GM12875 (cell line): ENCODE data around the gene GPC5.

Experiments used
- H3K4me3 ChIP-seq: one replicate; pipeline ENCODE4 v1.5.1; 2011; ENCODE audit warnings: low read depth, low read length, control low read depth
- CTCF ChIP-seq: IDR thresholded peaks from 2 replicates; pipeline ENCODE4 v1.5.1; 2011; ENCODE audit warnings: low read depth, mild to moderate bottlenecking, control low read depth, inconsistent platforms, low read length, moderate library complexity, borderline replicate concordance; ENCODE audit not compliant: insufficient read depth

GPC5 gene

GRCh38 chr13:91802957-91803356 is 404.5 kb downstream of the GPC5 start:
- H3K4me3 ChIP-seq, result no peak overlapping the region
- TF ChIP-seq CTCF, result no peak

DNA sequence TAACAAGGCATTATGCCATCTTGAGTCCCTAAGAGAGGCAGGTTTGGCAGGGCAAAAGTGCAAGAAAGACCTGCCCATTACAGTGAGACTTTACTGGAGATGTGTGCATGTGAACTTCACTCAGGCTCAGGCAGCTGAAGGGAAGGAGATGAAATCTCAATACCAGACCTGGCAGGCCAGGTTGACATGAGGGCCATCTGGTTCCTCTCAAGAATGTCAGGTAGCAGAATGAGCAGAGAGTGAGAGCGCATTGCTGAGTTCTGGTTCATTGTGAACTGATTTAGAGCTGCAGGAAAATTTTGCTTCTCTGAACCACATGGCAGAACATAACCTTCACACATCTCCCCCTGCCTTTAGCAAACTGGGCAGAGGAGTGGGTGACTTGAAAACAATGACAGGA is 406.3 kb downstream of the GPC5 start:
- no peak overlapping the region for H3K4me3 ChIP-seq
- TF ChIP-seq CTCF, result no peak

GRCh38 chr13:91805605-91806004 is 407.2 kb downstream of the GPC5 start:
- TF ChIP-seq CTCF, result no peak
- H3K4me3 ChIP-seq, result no peak overlapping the region

- H3K4me3 ChIP-seq, result no peak overlapping the region
- TF ChIP-seq CTCF, result no peak
Measured at GRCh38 chr13:91809161-91809560, 410.7 kb downstream of the GPC5 start.

DNA sequence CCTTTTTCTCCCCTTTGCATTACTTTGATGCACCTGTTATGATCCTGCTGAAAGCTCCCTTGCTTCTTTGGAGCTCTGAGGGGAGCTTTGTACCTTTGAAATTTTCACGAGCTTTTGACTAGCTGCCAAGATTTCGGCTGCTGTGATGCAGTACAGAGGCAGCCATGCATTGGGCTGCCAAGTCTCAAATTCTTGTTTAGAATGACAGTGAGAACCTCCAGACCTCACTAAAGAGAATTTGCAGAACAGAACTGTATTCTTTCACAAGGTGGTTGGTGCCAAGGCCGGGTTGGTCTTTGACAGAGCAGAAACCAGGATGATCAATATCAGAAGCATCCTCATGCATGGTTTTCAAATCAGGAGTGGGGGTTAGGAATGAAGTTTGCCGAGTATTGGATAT is 414.8 kb downstream of the GPC5 start:
- H3K4me3 ChIP-seq, result no peak overlapping the region
- no peak for TF ChIP-seq CTCF

GRCh38 chr13:91816263-91816807 is 417.9 kb downstream of the GPC5 start:
- no peak overlapping the region for H3K4me3 ChIP-seq
- no peak for TF ChIP-seq CTCF

DNA sequence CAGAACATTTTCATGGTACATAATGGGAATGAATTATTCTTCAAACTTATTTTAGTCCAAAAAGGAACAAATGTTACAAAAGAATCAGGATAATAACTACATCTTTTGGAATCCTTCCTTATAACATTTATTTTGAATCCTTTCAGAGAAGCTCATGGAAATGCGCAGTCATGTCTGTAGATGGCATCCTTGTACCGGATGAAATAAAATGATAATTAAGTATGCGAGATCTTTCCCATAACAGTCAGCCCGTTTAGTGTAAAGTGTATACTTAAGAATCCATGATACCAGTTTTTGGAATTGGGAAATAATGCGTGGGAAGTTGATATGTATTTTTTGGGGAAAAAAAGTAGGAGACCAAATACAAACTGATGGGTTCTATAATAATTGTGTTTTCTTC is 418.8 kb downstream of the GPC5 start:
- TF ChIP-seq CTCF, result no peak
- H3K4me3 ChIP-seq, result no peak overlapping the region
